Suprapubic skin (tissue), 3 donors: ENCODE results near the gene WDR54.

Experiments used
- EP300 ChIP-seq: sonication (generic); formaldehyde crosslinking; IDR thresholded peaks from one replicate; pipeline ENCODE4 v1.6.1; 2017; ENCODE audit warnings: antibody characterized with exemption
- TF ChIP-seq, protein P1 (sequence below), 2 donors: fragments of 200-600 bp in 1 of 2; fragments of 450-650 bp in 1 of 2; sonication (generic) in 1 of 2; IDR thresholded peaks; one replicate each; pipeline ENCODE4 v1.5.1; 2016 to 2019; ENCODE audit warnings: antibody characterized with exemption in 2 of 2, mild to moderate bottlenecking in 1 of 2, moderate library complexity in 1 of 2

DNA sequence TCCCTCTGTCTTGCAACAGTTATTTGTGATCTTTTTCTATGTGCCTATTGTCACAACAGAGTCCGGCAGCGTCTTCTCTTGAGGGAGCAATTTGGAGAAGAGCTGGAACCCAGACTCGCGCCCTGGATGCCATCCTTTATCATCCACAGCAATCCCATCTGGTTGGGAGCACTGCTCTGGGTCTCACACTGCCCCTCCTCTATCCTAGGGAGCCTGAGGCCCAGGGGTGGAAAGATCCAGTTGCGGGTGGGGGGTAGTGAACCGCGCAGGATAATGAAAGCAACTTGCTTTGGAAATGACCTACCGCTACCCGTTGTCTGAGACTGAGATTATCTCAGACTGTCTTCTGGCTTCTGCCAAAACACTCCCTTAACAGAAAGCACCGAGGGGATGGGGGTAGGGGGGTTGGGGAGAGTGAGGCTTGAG is 37.4 kb downstream of the WDR54 start:
- no peak for TF ChIP-seq EP300
- TF ChIP-seq, protein P1, sequence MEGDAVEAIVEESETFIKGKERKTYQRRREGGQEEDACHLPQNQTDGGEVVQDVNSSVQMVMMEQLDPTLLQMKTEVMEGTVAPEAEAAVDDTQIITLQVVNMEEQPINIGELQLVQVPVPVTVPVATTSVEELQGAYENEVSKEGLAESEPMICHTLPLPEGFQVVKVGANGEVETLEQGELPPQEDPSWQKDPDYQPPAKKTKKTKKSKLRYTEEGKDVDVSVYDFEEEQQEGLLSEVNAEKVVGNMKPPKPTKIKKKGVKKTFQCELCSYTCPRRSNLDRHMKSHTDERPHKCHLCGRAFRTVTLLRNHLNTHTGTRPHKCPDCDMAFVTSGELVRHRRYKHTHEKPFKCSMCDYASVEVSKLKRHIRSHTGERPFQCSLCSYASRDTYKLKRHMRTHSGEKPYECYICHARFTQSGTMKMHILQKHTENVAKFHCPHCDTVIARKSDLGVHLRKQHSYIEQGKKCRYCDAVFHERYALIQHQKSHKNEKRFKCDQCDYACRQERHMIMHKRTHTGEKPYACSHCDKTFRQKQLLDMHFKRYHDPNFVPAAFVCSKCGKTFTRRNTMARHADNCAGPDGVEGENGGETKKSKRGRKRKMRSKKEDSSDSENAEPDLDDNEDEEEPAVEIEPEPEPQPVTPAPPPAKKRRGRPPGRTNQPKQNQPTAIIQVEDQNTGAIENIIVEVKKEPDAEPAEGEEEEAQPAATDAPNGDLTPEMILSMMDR (IDR thresholded peaks at IDR 0.05) = no peak
